HEK293 (cell line): ENCODE results near the gene ZNF747.

Experiments used
- CTCF ChIA-PET: fragments of 350-600 bp; formaldehyde crosslinking; extraction: SDS; loops from one replicate; lab custom pipeline; 2021; ENCODE audit warnings: antibody characterized with exemption; lab: Yijun Ruan, JAX
- POLR2A ChIA-PET: fragments of 300-600 bp; formaldehyde crosslinking; extraction: SDS; loops from one replicate; lab custom pipeline; 2020; ENCODE audit warnings: antibody characterized with exemption, inconsistent platforms; lab: Yijun Ruan, JAX
- H3K27ac ChIP-seq: fragments of 200-500 bp; sonication (Bioruptor generic); 2 replicates; pipeline ENCODE4 v1.5.1; 2014; ENCODE audit warnings: low read depth, low read length, control low read depth, inconsistent platforms; ENCODE audit errors: extremely low read depth
- H3K36me3 ChIP-seq, 2 experiments: fragments of 200-500 bp in 1 of 2; sonication (Bioruptor generic) in 1 of 2; 1 replicate in 1 of 2; 2 replicates in 1 of 2; pipeline ENCODE4 v1.5.1; 2014 to 2017; ENCODE audit warnings: inconsistent platforms in 2 of 2, low read length in 2 of 2; ENCODE audit not compliant: control insufficient read depth in 2 of 2, insufficient read depth in 1 of 2
- H3K4me1 ChIP-seq: fragments of 200-500 bp; sonication (Bioruptor generic); 2 replicates; pipeline ENCODE4 v1.5.1; 2014; ENCODE audit warnings: mild to moderate bottlenecking, low read length, inconsistent platforms; ENCODE audit not compliant: control insufficient read depth, insufficient read depth
- H3K4me3 ChIP-seq: 2 replicates; pipeline ENCODE4 v1.5.1; 2011; ENCODE audit warnings: low read depth, mild to moderate bottlenecking, control low read depth, low read length, moderate library complexity
- H3K9me3 ChIP-seq: fragments of 200-500 bp; sonication (Bioruptor generic); 2 replicates; pipeline ENCODE4 v1.5.1; 2014; ENCODE audit warnings: low read depth, low read length, inconsistent platforms; ENCODE audit not compliant: control insufficient read depth, insufficient read depth
- KLF17 ChIP-seq: fragments of 450-650 bp; formaldehyde crosslinking; IDR thresholded peaks from 2 replicates; pipeline ENCODE4 v1.5.1; 2016; ENCODE audit warnings: missing biosample characterization, missing genetic modification characterization
- KLF7 ChIP-seq: fragments of 450-650 bp; formaldehyde crosslinking; IDR thresholded peaks from 2 replicates; pipeline ENCODE4 v1.5.1; 2016; ENCODE audit warnings: missing biosample characterization, missing genetic modification characterization, borderline replicate concordance
- MZF1 ChIP-seq: fragments of 450-650 bp; formaldehyde crosslinking; IDR thresholded peaks from 2 replicates; pipeline ENCODE4 v1.5.1; 2017; ENCODE audit warnings: missing biosample characterization, missing genetic modification characterization, borderline replicate concordance
- PRDM2 ChIP-seq: fragments of 450-650 bp; formaldehyde crosslinking; IDR thresholded peaks from 2 replicates; pipeline ENCODE4 v1.5.1; 2016; ENCODE audit warnings: missing biosample characterization, missing genetic modification characterization, borderline replicate concordance
- ZNF10 ChIP-seq: fragments of 450-650 bp; formaldehyde crosslinking; IDR thresholded peaks from 2 replicates; pipeline ENCODE4 v1.5.1; 2017; ENCODE audit warnings: missing biosample characterization, missing genetic modification characterization
- ZNF274 ChIP-seq, 2 experiments: fragments of 200-500 bp in 1 of 2; fragments of 450-650 bp in 1 of 2; sonication (Bioruptor generic) in 1 of 2; formaldehyde crosslinking in 1 of 2; IDR thresholded peaks; 2 replicates each; pipeline versions ENCODE4 v1.5.1 to v1.6.1; 2014 to 2016; ENCODE audit warnings: borderline replicate concordance in 1 of 2, inconsistent platforms in 1 of 2, low read length in 1 of 2, missing biosample characterization in 1 of 2, missing genetic modification characterization in 1 of 2
- ZNF292 ChIP-seq: fragments of 450-650 bp; formaldehyde crosslinking; IDR thresholded peaks from 2 replicates; pipeline ENCODE4 v1.5.1; 2016; ENCODE audit warnings: low read depth, missing biosample characterization, missing genetic modification characterization, borderline replicate concordance
- ZNF324 ChIP-seq: fragments of 450-650 bp; formaldehyde crosslinking; IDR thresholded peaks from 2 replicates; pipeline ENCODE4 v1.5.1; 2016; ENCODE audit warnings: missing biosample characterization, missing genetic modification characterization
- ZNF341 ChIP-seq: fragments of 450-650 bp; formaldehyde crosslinking; IDR thresholded peaks from 2 replicates; pipeline ENCODE4; 2016; ENCODE audit warnings: low read depth, missing biosample characterization, missing genetic modification characterization
- ZNF398 ChIP-seq: fragments of 450-650 bp; formaldehyde crosslinking; IDR thresholded peaks from 2 replicates; pipeline ENCODE4 v1.5.1; 2017; ENCODE audit warnings: missing biosample characterization, missing genetic modification characterization
- ZNF426 ChIP-seq: fragments of 450-650 bp; formaldehyde crosslinking; IDR thresholded peaks from 2 replicates; pipeline ENCODE4 v1.5.1; 2017; ENCODE audit warnings: missing biosample characterization, missing genetic modification characterization, mild to moderate bottlenecking, inconsistent platforms, moderate library complexity
- ZNF544 ChIP-seq: fragments of 450-650 bp; formaldehyde crosslinking; IDR thresholded peaks from 2 replicates; pipeline ENCODE4 v1.5.0; 2017; ENCODE audit warnings: missing biosample characterization, missing genetic modification characterization
- ZNF600 ChIP-seq: fragments of 450-650 bp; formaldehyde crosslinking; IDR thresholded peaks from 2 replicates; pipeline ENCODE4 v1.5.1; 2016; ENCODE audit warnings: missing biosample characterization, missing genetic modification characterization
- ZNF837 ChIP-seq: fragments of 450-650 bp; formaldehyde crosslinking; IDR thresholded peaks from 2 replicates; pipeline ENCODE4 v1.5.1; 2016; ENCODE audit warnings: missing biosample characterization, missing genetic modification characterization

The ZNF747 gene

GRCh38 chr16:30548416-30549253 lies 14.0 kb upstream of the ZNF747 start (continued):
- TF ChIP-seq ZNF426 = no peak
- TF ChIP-seq ZNF274 (IDR thresholded peaks at IDR 0.05; ENCODE audit: low read length) = no peak
- TF ChIP-seq ZNF274 (tag by site-specific recombination; IDR thresholded peaks at IDR 0.05; ENCODE audit: borderline replicate concordance) = no peak
- no peak for TF ChIP-seq ZNF341
- TF ChIP-seq ZNF837 (tag by site-specific recombination) = no peak
- no peak for TF ChIP-seq KLF17 (tag by site-specific recombination)
- TF ChIP-seq ZNF292 (tag by site-specific recombination) = no peak
- TF ChIP-seq ZNF544 = no peak
- no peak for TF ChIP-seq PRDM2
- no peak for TF ChIP-seq ZNF324 (tag by site-specific recombination)
- no peak for TF ChIP-seq ZNF10
- no peak for TF ChIP-seq MZF1 (tag by site-specific recombination)
- TF ChIP-seq ZNF398 (tag by site-specific recombination) = peak; percentile 48; the same call in 1 of the 2 replicates

GRCh38 chr16:30546115-30546514 lies 11.5 kb upstream of the ZNF747 start:
- TF ChIP-seq KLF7 (tag by site-specific recombination) = no peak
- 0 out of 2 replicates have a peak, but pooled peaks have one; percentile 36 for TF ChIP-seq ZNF600 (tag by site-specific recombination)
- ChIA-PET CTCF (interaction anchor here (1.6 kb wide), 1 partner anchor 70 kb away, joined by 4 read pairs; no protein-coding TSS in a partner anchor), POLR2A (interaction anchor here (0.6 kb wide), 1 partner anchor 148 kb away, joined by 6 read pairs; no protein-coding TSS in a partner anchor)
- H3K36me3 ChIP-seq = no peaks in the 10 kb centered on the region
- H3K9me3 ChIP-seq = no peaks in the 10 kb centered on the region
- H3K27ac ChIP-seq = no peak overlapping the region
- peaks cover 17% of the 10 kb centered on the region for H3K4me1 ChIP-seq
- no peak overlapping the region for H3K4me3 ChIP-seq
